Vagina (tissue), 2 donors: Measurements from ENCODE around the gene PTPN1. TPM values are rescaled to one million over a fixed set of nuclear protein-coding genes. Genes with fewer than 3 reads are reported as not detected.

Experiments used
- DNase-seq, 2 donors: peaks; one replicate each; pipeline ENCODE4 v3.0.0-alpha.2; 2017; ENCODE audit errors: extremely low spot score in 2 of 2
- H3K27ac ChIP-seq: fragments of 200-600 bp; sonication (generic); one replicate; pipeline ENCODE4 v1.5.1; 2019
- H3K27me3 ChIP-seq: fragments of 200-600 bp; sonication (generic); one replicate; pipeline ENCODE4 v1.5.1; 2019
- H3K36me3 ChIP-seq, 2 donors: fragments of 200-600 bp; sonication (generic); one replicate each; pipeline ENCODE4 v1.5.1; 2017 to 2019
- H3K4me1 ChIP-seq: fragments of 200-600 bp; sonication (generic); one replicate; pipeline ENCODE4 v1.5.1; 2019
- H3K4me3 ChIP-seq, 2 donors: fragments of 200-600 bp; sonication (generic); 1 replicate in 1 of 2; 2 replicates in 1 of 2; pipeline ENCODE4 v1.5.1; 2016 to 2019
- H3K9me3 ChIP-seq: fragments of 200-600 bp; sonication (generic); one replicate; pipeline ENCODE4 v1.5.1; 2019
- CTCF ChIP-seq, 3 experiments: fragments of 450-650 bp in 2 of 3; fragments of 200-600 bp in 1 of 3; sonication (generic) in 1 of 3; IDR thresholded peaks; one replicate each; pipeline ENCODE4 v1.5.1; 2017 to 2019; ENCODE audit warnings: antibody characterized with exemption in 3 of 3, mild to moderate bottlenecking in 2 of 3, moderate library complexity in 2 of 3
- POLR2A ChIP-seq, 2 donors: fragments of 450-650 bp; IDR thresholded peaks; one replicate each; pipeline ENCODE4 v1.6.1; 2017; ENCODE audit warnings: antibody characterized with exemption in 2 of 2, mild to moderate bottlenecking in 2 of 2, moderate library complexity in 2 of 2
- POLR2AphosphoS5 ChIP-seq, 2 donors: sonication (generic); formaldehyde crosslinking; IDR thresholded peaks; one replicate each; pipeline ENCODE4 v1.9.0; 2017; ENCODE audit warnings: antibody characterized with exemption in 2 of 2, mild to moderate bottlenecking in 2 of 2, low read depth in 1 of 2; ENCODE audit not compliant: insufficient read depth in 1 of 2
- intact Hi-C: fragments of 100-400 bp; cut with DNase I; formaldehyde crosslinking; loops from one replicate; pipeline ENCODE4 v1.15.1; 2023
- microRNA counts, 2 donors: library from miRNA; unstranded; fragments of <30 nt; microRNA quantifications; one replicate each; lab custom pipeline; 2016 to 2017
- microRNA-seq: library from miRNA; unstranded; fragments of <30 nt; microRNA quantifications from one replicate; pipeline ENCODE4, GENCODE V29; 2017; ENCODE audit warnings: borderline number of aligned reads, borderline replicate concordance
- small RNA-seq: library from RNA; depleted of rRNA; stranded (forward); fragments of <200 nt; gene quantifications from one replicate; pipeline ENCODE3, GENCODE V24; 2016
- total RNA-seq: library from RNA; depleted of rRNA; stranded (reverse); fragments of >200 nt; gene quantifications from one replicate; pipeline ENCODE4 v1.2.3, GENCODE V29; 2016

PTPN1 gene
- total RNA-seq, 1 donor from 2014 or later = 25.3 TPM

GRCh38 chr20:50632236-50632635, 122.1 kb downstream of the PTPN1 start:
- Histone ChIP-seq H3K36me3 (no peaks in the 10 kb centered on the region), H3K27ac (no peak overlapping the region), H3K27me3 (no peaks in the 10 kb centered on the region), H3K9me3 (no peaks in the 10 kb centered on the region), H3K4me1 (peaks cover 29% of the 10 kb centered on the region), H3K4me3 (no peak overlapping the region)
- intact Hi-C loops = no loop called here
- DNase-seq = no peak
- TF ChIP-seq POLR2A (IDR thresholded peaks at IDR 0.05) = no peak
- TF ChIP-seq POLR2AphosphoS5 (IDR thresholded peaks at IDR 0.05; ENCODE audit: insufficient read depth in 1 of 2, low read depth in 1 of 2) = no peak
- TF ChIP-seq CTCF (IDR thresholded peaks at IDR 0.05) = no peak

GRCh38 chr20:50632701-50633100, 122.5 kb downstream of the PTPN1 start:
- Histone ChIP-seq H3K27me3 (no peaks in the 10 kb centered on the region), H3K4me1 (peaks cover 33% of the 10 kb centered on the region), H3K27ac (no peak overlapping the region), H3K9me3 (no peaks in the 10 kb centered on the region), H3K36me3 (no peaks in the 10 kb centered on the region), H3K4me3 (no peak overlapping the region)
- intact Hi-C loops = no loop called here
- TF ChIP-seq POLR2AphosphoS5 (IDR thresholded peaks at IDR 0.05; ENCODE audit: insufficient read depth in 1 of 2, low read depth in 1 of 2) = no peak
- TF ChIP-seq POLR2A (IDR thresholded peaks at IDR 0.05) = no peak
- TF ChIP-seq CTCF (IDR thresholded peaks at IDR 0.05) = no peak
- no peak for DNase-seq

- Histone ChIP-seq H3K9me3 (no peaks in the 10 kb centered on the region), H3K4me1 (peaks cover 40% of the 10 kb centered on the region), H3K27me3 (no peaks in the 10 kb centered on the region), H3K36me3 (no peaks in the 10 kb centered on the region), H3K27ac (no peak overlapping the region), H3K4me3 (no peak overlapping the region)
- no peak for TF ChIP-seq POLR2AphosphoS5 (IDR thresholded peaks at IDR 0.05; ENCODE audit: insufficient read depth in 1 of 2, low read depth in 1 of 2)
- TF ChIP-seq POLR2A (IDR thresholded peaks at IDR 0.05) = no peak
- TF ChIP-seq CTCF (IDR thresholded peaks at IDR 0.05) = no peak
- intact Hi-C loops = no loop called here
- no peak for DNase-seq
Measured at GRCh38 chr20:50633361-50633760, 123.2 kb downstream of the PTPN1 start.

GRCh38 chr20:50634191-50634590, 124.0 kb downstream of the PTPN1 start:
- intact Hi-C loops = no loop called here
- Histone ChIP-seq H3K4me1 (peaks cover 45% of the 10 kb centered on the region), H3K27ac (no peak overlapping the region), H3K27me3 (no peaks in the 10 kb centered on the region), H3K36me3 (no peaks in the 10 kb centered on the region), H3K9me3 (no peaks in the 10 kb centered on the region), H3K4me3 (no peak overlapping the region)
- DNase-seq = no peak
- TF ChIP-seq POLR2AphosphoS5 (IDR thresholded peaks at IDR 0.05; ENCODE audit: insufficient read depth in 1 of 2, low read depth in 1 of 2) (no peak), POLR2A (IDR thresholded peaks at IDR 0.05) (no peak)

MicroRNAs encoded within 50 kb of the gene (microRNA counts, 767-probe panel; counts per million panel counts)
- 238 to 261 counts per million in 2 donors for microRNA hsa-miR-645 (lab: Ali Mortazavi, UCI)

Small RNAs within 50 kb of the gene (microRNA-seq; reads per million reads assigned to microRNA genes)
- not detected for gene MIR1302-5
- not detected for gene MIR645

Small RNAs within 50 kb of the gene (small RNA-seq; reads per million reads assigned to genes)
- gene COX6CP2 (not detected), gene MIR1302-5 (not detected), gene MIR645 (not detected), gene RF00019 (not detected)

Other genes starting within 250 kb of the PTPN1 start
- 38.1 TPM for gene RIPOR3, start 181.2 kb downstream of the PTPN1 start, total RNA-seq
- gene PARD6B, start 221.2 kb downstream of the PTPN1 start, total RNA-seq = 4.7 TPM